Measurements from ENCODE around the gene H19.

Gene H19

GRCh38 chr11:1964348-1964747, 33.3 kb downstream of the H19 start:
- H3K4me3 ChIP-seq (ENCODE audit: low read length): no peak overlapping the region
- H3K9me3 ChIP-seq (ENCODE audit: control insufficient read depth, low read length): no peaks in the 10 kb centered on the region
- no peak for DNase-seq (ENCODE audit: low read depth)
- H3K4me1 ChIP-seq (ENCODE audit: control insufficient read depth, insufficient read depth, low read length): no peaks in the 10 kb centered on the region
- no peaks in the 10 kb centered on the region for H3K27me3 ChIP-seq (replicated peaks; ENCODE audit: control insufficient read depth, insufficient read depth, low read length)
- H3K9ac ChIP-seq (ENCODE audit: low read length): no peak overlapping the region
- H3K36me3 ChIP-seq (ENCODE audit: control insufficient read depth, insufficient read depth, low read length, severe bottlenecking): no peaks in the 10 kb centered on the region

GRCh38 chr11:1963864-1964263, 33.8 kb downstream of the H19 start:
- DNase-seq (ENCODE audit: low read depth): no peak
- Histone ChIP-seq H3K9me3 (ENCODE audit: control insufficient read depth, low read length) (no peaks in the 10 kb centered on the region), H3K9ac (ENCODE audit: low read length) (no peak overlapping the region), H3K4me1 (ENCODE audit: control insufficient read depth, insufficient read depth, low read length) (no peaks in the 10 kb centered on the region), H3K27me3 (replicated peaks; ENCODE audit: control insufficient read depth, insufficient read depth, low read length) (no peaks in the 10 kb centered on the region), H3K4me3 (ENCODE audit: low read length) (no peak overlapping the region), H3K36me3 (ENCODE audit: control insufficient read depth, insufficient read depth, low read length, severe bottlenecking) (no peaks in the 10 kb centered on the region)

- no peaks in the 10 kb centered on the region for H3K4me1 ChIP-seq (ENCODE audit: control insufficient read depth, insufficient read depth, low read length)
- H3K36me3 ChIP-seq (ENCODE audit: control insufficient read depth, insufficient read depth, low read length, severe bottlenecking): no peaks in the 10 kb centered on the region
- H3K27me3 ChIP-seq (replicated peaks; ENCODE audit: control insufficient read depth, insufficient read depth, low read length): no peaks in the 10 kb centered on the region
- DNase-seq (ENCODE audit: low read depth): no peak
- no peak overlapping the region for H3K4me3 ChIP-seq (ENCODE audit: low read length)
- no peaks in the 10 kb centered on the region for H3K9me3 ChIP-seq (ENCODE audit: control insufficient read depth, low read length)
- H3K9ac ChIP-seq (ENCODE audit: low read length): no peak overlapping the region
These were observed 37.9 kb downstream of the H19 start for GRCh38 chr11:1959786-1960185.

GRCh38 chr11:1958367-1958766, 39.3 kb downstream of the H19 start:
- H3K36me3 ChIP-seq (ENCODE audit: control insufficient read depth, insufficient read depth, low read length, severe bottlenecking): no peaks in the 10 kb centered on the region
- H3K4me1 ChIP-seq (ENCODE audit: control insufficient read depth, insufficient read depth, low read length): no peaks in the 10 kb centered on the region
- H3K4me3 ChIP-seq (ENCODE audit: low read length): no peak overlapping the region
- no peak overlapping the region for H3K9ac ChIP-seq (ENCODE audit: low read length)
- no peaks in the 10 kb centered on the region for H3K27me3 ChIP-seq (replicated peaks; ENCODE audit: control insufficient read depth, insufficient read depth, low read length)
- DNase-seq (ENCODE audit: low read depth): no peak
- H3K9me3 ChIP-seq (ENCODE audit: control insufficient read depth, low read length): no peaks in the 10 kb centered on the region

GRCh38 chr11:1953489-1954266, 44.0 kb downstream of the H19 start:
- H3K9ac ChIP-seq (ENCODE audit: low read length): no peak overlapping the region
- no peak overlapping the region for H3K4me3 ChIP-seq (ENCODE audit: low read length)
- H3K9me3 ChIP-seq (ENCODE audit: control insufficient read depth, low read length): no peaks in the 10 kb centered on the region
- no peak for DNase-seq (ENCODE audit: low read depth)
- H3K36me3 ChIP-seq (ENCODE audit: control insufficient read depth, insufficient read depth, low read length, severe bottlenecking): no peaks in the 10 kb centered on the region
- H3K27me3 ChIP-seq (replicated peaks; ENCODE audit: control insufficient read depth, insufficient read depth, low read length): no peaks in the 10 kb centered on the region
- H3K4me1 ChIP-seq (ENCODE audit: control insufficient read depth, insufficient read depth, low read length): no peaks in the 10 kb centered on the region

- no peaks in the 10 kb centered on the region for H3K4me1 ChIP-seq (ENCODE audit: control insufficient read depth, insufficient read depth, low read length)
- H3K27me3 ChIP-seq (replicated peaks; ENCODE audit: control insufficient read depth, insufficient read depth, low read length): no peaks in the 10 kb centered on the region
- H3K4me3 ChIP-seq (ENCODE audit: low read length): no peak overlapping the region
- H3K9ac ChIP-seq (ENCODE audit: low read length): no peak overlapping the region
- no peak for DNase-seq (ENCODE audit: low read depth)
- no peaks in the 10 kb centered on the region for H3K9me3 ChIP-seq (ENCODE audit: control insufficient read depth, low read length)
- H3K36me3 ChIP-seq (ENCODE audit: control insufficient read depth, insufficient read depth, low read length, severe bottlenecking): no peaks in the 10 kb centered on the region
These were observed 44.7 kb downstream of the H19 start for GRCh38 chr11:1952806-1953482.

GRCh38 chr11:1949922-1950321, 47.7 kb downstream of the H19 start:
- H3K27me3 ChIP-seq (replicated peaks; ENCODE audit: control insufficient read depth, insufficient read depth, low read length): no peaks in the 10 kb centered on the region
- H3K9ac ChIP-seq (ENCODE audit: low read length): no peak overlapping the region
- no peaks in the 10 kb centered on the region for H3K4me1 ChIP-seq (ENCODE audit: control insufficient read depth, insufficient read depth, low read length)
- no peak for DNase-seq (ENCODE audit: low read depth)
- H3K4me3 ChIP-seq (ENCODE audit: low read length): no peak overlapping the region
- no peaks in the 10 kb centered on the region for H3K36me3 ChIP-seq (ENCODE audit: control insufficient read depth, insufficient read depth, low read length, severe bottlenecking)
- no peaks in the 10 kb centered on the region for H3K9me3 ChIP-seq (ENCODE audit: control insufficient read depth, low read length)

GRCh38 chr11:1949302-1949701, 48.3 kb downstream of the H19 start:
- no peak for DNase-seq (ENCODE audit: low read depth)
- Histone ChIP-seq H3K9ac (ENCODE audit: low read length) (no peak overlapping the region), H3K9me3 (ENCODE audit: control insufficient read depth, low read length) (no peaks in the 10 kb centered on the region), H3K4me1 (ENCODE audit: control insufficient read depth, insufficient read depth, low read length) (peaks cover under 1% of the 10 kb centered on the region), H3K4me3 (ENCODE audit: low read length) (no peak overlapping the region), H3K36me3 (ENCODE audit: control insufficient read depth, insufficient read depth, low read length, severe bottlenecking) (no peaks in the 10 kb centered on the region), H3K27me3 (replicated peaks; ENCODE audit: control insufficient read depth, insufficient read depth, low read length) (no peaks in the 10 kb centered on the region)

- Histone ChIP-seq H3K4me3 (ENCODE audit: low read length) (no peak overlapping the region), H3K9ac (ENCODE audit: low read length) (no peak overlapping the region), H3K4me1 (ENCODE audit: control insufficient read depth, insufficient read depth, low read length) (peaks cover 8% of the 10 kb centered on the region), H3K36me3 (ENCODE audit: control insufficient read depth, insufficient read depth, low read length, severe bottlenecking) (no peaks in the 10 kb centered on the region), H3K27me3 (replicated peaks; ENCODE audit: control insufficient read depth, insufficient read depth, low read length) (no peaks in the 10 kb centered on the region), H3K9me3 (ENCODE audit: control insufficient read depth, low read length) (no peaks in the 10 kb centered on the region)
- DNase-seq (ENCODE audit: low read depth): no peak
These were observed 49.3 kb downstream of the H19 start for GRCh38 chr11:1948389-1948788.

- no peak overlapping the region for H3K4me3 ChIP-seq (ENCODE audit: low read length)
- H3K27me3 ChIP-seq (replicated peaks; ENCODE audit: control insufficient read depth, insufficient read depth, low read length): no peaks in the 10 kb centered on the region
- peaks cover 8% of the 10 kb centered on the region for H3K4me1 ChIP-seq (ENCODE audit: control insufficient read depth, insufficient read depth, low read length)
- H3K36me3 ChIP-seq (ENCODE audit: control insufficient read depth, insufficient read depth, low read length, severe bottlenecking): no peaks in the 10 kb centered on the region
- DNase-seq (ENCODE audit: low read depth): no peak
- H3K9me3 ChIP-seq (ENCODE audit: control insufficient read depth, low read length): no peaks in the 10 kb centered on the region
- no peak overlapping the region for H3K9ac ChIP-seq (ENCODE audit: low read length)
These were observed 49.9 kb downstream of the H19 start for GRCh38 chr11:1947592-1948237.

- Histone ChIP-seq H3K36me3 (ENCODE audit: control insufficient read depth, insufficient read depth, low read length, severe bottlenecking) (no peaks in the 10 kb centered on the region), H3K27me3 (replicated peaks; ENCODE audit: control insufficient read depth, insufficient read depth, low read length) (no peaks in the 10 kb centered on the region), H3K4me1 (ENCODE audit: control insufficient read depth, insufficient read depth, low read length) (peaks cover 8% of the 10 kb centered on the region)
These were observed 50.7 kb downstream of the H19 start, which contains the start of gene MRPL23 for GRCh38 chr11:1946812-1947484. Gene MRPL23 (plus strand): TSS chr11:1947332. CDS start chr11:1947363, 31 bp downstream.

More at GRCh38 chr11:1946812-1947484, 50.7 kb downstream of the H19 start, which contains the start of gene MRPL23:
- no peak within 1 kb of the TSS for H3K9ac ChIP-seq (ENCODE audit: low read length)
- DNase-seq (ENCODE audit: low read depth): no peak
- H3K9me3 ChIP-seq (ENCODE audit: control insufficient read depth, low read length): no peaks in the 10 kb centered on the region
- H3K4me3 ChIP-seq (ENCODE audit: low read length): no peak within 1 kb of the TSS

Measured in adipocyte (in vitro differentiated cells).